Dermis microvascular lymphatic vessel endothelial cell (primary cell): ENCODE results near the gene STK32B. TPM values are rescaled to one million over a fixed set of nuclear protein-coding genes. Genes with fewer than 3 reads are reported as not detected.
A peak's percentile ranks its signal among the peaks of the same experiment; 100 is the strongest.

Experiments
- DNase-seq, 2 donors: peaks; one replicate each; pipeline versions ENCODE4 v3.0.0 to v3.0.0-alpha.2; 2010; ENCODE audit warnings: low read depth in 2 of 2
- total RNA-seq: library from RNA; depleted of rRNA; stranded (reverse); fragments of >200 nt; gene quantifications from 2 replicates; pipeline ENCODE4 v1.2.1, GENCODE V29; 2014

The STK32B gene
- total RNA-seq, 1 donor from 2014 or later = 23.1 TPM

DNA sequence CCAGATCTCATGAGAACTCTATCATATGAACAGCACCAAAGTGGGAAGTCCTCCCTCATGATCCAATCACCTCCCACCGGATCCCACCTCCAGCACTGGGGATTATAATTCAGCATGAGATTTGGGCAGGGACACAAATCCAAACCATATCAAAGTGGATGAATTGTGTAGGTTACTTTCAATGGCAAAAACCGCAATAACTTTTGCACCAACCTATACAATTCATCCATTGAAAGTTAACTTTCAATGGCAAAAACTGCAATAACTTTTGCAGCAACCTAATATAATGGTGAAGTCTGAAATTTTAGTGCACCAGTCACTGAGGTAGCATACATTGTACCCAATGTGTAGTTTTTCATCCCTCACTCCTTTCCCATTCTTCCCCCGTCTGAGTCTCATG is 16.6 kb downstream of the STK32B start:
- no peak for DNase-seq

DNA sequence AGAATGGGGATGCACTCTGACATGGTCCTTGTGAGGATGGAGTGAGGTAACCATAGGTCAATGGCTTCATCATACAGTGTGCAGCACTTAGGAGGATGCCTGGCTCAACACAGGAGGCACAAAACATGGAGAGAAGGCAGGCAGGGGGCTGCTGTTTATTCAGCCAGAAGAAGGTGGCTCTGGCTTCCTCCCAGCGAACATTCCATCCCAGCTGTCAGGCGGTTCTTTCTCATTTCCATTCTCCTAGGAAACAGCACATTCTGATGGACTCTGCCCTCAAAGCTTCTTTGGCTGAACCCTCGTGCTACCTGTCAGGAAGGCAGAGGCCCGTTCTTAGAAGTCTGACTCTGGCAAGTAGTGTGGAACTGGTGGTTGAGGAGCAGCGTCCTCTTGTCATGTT is 18.6 kb downstream of the STK32B start:
- peak in 1 of 2 donors; percentile 19 for DNase-seq

DNA sequence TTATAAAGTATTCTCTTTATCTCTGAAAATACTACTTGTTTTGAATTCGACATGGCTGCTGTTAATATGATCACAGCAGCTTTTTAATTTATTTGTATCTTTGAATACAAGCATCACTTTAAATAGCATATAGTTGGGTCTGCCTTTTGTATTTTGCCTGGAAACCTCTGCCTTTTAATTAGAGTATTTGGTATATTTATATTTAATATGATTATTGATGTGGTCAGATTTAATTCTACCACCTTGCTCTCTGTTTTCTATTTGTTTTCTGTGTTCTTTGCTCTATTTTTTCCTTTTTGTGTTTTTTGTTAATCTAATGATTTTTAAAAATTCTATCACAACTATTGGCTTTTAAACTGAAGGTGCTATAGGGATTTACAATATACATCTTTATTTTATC is 21.7 kb downstream of the STK32B start:
- DNase-seq = no peak

DNA sequence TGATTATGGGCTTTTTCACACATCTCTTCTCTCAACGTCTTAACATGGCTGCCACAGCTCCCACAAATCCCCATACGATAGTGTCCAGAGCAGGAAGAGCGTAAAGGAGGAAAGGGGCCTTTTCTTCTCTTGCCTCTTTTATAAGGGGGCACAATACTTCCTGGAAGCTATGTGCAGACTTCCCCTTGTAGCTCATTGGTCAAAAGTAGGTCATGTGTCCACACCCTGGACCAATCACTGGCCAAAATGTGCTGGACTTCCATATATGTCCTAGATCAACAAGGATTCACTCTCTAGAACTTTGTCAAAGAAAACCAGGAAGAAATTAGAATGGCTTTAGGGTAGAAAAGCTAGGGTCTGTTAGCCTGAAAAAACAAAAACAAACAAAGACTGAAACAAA is 26.7 kb downstream of the STK32B start:
- no peak for DNase-seq

DNA sequence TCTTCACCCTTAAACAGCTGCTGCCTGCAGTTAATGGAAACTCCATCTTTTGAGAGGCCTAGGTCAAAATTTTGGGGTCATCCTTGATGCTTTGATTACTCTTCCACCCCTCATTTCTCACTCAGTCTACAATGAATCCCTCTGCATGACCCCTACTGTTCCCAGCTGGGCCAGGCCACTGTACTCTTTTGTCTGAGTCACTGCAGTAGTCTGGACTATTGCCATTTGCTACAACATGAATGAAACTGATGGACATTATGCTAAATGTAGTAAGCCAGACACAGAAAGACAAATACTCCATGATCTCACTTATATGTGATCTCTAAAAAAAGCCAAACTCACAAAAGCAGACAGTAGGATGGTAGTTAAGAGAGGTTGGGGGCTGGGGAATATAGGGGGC is 28.3 kb downstream of the STK32B start:
- peak; percentile 80 to 88 for DNase-seq

DNA sequence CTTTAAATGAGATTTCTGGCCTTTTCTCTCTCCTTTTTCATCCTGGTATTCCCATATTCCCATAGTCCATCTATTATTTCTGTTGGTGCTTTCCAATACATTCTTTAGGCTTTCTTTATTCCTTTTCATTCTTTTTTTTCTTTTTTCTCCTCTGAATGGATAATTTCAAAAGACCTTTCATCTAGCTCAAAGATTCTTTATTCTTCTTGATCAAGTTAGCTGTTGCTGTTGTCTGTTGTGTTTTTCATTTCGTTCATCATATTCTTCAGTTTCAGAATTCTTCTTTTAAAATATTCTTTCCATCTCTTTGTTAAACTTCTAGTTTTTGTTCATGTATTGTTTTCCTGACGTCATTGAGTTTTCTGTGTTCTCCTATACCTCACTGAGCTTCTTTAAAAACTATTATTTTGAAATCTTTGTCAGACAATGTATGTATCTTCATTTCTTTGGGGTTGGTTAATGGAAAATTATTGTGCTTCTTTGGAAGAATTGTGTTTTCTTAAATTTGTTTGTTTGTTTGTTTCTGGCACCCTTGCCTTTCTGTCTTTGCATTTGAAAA is 30.2 kb downstream of the STK32B start:
- no peak for DNase-seq

DNA sequence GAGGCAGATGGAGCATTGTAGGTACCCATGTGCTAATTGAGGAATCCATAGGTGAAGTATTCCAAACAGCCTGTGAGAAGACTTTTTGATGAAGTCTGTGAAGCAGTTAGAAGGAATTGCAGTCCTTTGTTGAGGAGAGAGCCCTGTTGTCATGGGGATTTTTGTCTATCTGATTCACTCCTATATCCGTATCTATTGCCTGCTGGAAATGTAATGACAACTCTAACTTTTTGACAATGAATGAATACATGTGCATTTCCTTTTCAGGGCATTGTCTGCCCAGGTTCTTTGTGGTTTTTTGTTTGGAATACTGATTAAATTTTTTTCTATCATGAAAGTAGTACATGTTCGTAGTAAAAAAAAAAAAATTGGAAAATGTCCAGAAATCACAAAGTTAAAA is 31.1 kb downstream of the STK32B start:
- DNase-seq = peak; percentile 89 to 92

DNA sequence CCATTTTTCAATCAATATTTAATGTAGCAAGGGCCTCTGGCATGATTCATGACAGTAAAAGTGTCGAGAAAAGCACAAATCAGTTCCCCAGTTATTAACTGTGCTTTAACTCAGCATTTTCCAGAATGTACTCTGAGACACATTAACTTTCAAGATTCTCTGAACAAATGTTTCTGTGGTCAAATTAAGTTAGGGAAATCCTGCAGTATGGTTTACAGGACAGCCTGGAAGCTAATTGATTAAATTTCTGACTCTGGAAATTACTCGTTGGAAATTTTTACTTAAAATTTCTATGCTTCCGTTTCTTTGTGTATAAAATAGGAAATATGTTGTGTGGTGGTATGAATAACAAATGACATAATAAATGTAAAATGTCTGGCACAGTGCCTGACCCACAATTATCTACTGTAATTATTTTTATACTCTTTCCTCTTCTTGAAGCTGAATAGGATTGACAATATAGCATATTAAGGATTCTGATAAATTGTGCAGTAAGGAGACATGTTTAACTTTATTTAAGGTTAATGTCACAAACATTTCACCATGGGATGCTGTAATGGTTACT is 33.7 kb downstream of the STK32B start:
- peak; percentile 70 to 74 for DNase-seq

DNA sequence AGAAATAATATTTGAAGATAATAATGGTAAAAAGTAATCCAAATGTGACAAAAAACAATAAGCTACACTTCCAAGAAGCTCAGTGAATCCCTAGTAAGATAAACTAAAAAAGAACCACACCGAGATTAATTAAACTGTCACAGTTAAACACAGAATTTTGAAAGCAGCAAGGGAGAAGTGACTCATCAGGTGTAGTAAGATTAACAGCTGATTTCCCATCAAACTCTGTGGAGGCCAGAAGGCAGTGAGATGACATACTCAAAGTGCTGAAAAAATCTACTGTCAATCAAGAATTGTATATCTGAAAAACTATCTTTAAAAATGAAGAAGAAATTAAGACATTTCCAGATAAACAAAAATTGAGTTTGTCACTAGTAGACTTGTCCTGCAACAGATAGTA is 35.3 kb downstream of the STK32B start:
- DNase-seq = no peak

DNA sequence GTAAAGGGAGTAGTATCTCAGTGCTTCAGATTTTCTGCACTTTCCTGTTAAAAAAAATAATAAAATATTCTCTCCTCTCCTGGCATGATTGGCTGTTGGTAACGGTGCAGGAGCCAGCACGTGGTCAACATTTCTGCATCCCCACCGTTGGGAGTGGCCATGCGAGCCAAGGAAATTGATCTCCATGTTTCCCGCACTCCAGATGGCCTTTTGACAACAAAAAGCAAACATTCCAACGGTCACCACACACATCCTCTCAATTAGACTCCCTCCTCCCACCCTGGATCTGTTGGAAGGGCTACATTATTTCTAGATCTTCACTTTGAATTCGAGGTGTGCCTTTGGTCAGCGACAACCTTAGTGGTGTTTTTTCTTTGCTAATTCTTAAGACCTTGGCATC is 45.0 kb downstream of the STK32B start:
- no peak for DNase-seq

DNA sequence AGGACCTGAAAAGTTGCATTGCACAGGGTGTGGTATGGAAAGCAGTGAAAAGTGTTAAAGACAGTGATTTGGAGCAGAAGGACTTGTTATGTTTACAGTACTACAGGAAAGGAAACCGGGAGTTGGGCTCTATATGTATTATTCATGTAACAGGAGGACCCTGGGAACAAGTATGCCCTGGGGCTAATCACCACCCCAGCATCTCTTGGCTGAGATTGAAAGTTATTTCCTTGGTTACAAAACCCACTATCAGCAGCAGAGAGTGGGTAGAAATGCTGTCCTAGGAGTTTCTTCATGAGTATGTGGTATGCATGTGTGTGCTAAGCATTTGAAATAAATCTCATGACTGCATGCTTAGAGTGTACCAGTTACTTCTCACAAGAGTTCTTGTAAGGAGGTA is 46.9 kb downstream of the STK32B start:
- no peak for DNase-seq

DNA sequence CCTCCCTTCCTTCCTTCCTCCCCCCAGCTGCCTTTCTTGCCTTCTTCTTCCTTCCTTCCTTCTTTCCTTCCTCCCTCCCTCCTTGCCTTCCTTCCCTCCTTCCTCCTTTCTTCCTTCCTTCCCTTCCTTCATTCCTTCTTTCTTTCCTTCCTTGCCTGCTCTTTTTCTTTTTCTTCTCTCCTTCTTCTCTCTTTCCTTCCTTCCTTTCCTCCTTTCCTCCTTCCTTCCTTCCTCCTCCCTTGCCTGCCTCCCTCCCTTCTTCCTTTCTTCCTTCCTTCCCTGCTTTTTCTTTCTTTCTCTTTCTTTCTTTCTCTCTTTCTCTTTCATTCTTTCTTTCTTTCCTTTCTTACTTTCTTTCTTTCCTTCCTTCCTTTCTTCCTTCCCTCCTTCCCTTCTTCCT is 49.1 kb downstream of the STK32B start:
- no peak for DNase-seq

DNA sequence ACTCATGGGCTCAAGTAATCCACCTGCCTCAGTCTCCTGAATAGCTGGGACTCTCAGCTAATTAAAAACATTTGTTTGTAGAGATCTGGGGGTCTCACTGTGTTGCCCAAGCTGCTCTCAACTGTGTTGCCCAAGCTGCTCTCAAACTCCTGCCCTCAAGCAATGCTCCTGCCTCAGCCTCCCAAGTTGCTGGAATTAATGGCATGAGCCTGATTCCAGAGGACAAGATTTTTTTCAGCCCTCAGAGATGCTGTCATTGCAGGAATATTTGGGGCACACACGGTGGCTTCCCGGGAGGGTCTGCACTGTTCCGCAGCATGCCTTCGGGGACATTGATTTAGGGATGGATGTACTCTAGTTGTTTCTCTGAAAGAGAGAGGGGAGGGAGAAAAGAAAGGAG is 49.7 kb downstream of the STK32B start:
- DNase-seq = no peak

DNA sequence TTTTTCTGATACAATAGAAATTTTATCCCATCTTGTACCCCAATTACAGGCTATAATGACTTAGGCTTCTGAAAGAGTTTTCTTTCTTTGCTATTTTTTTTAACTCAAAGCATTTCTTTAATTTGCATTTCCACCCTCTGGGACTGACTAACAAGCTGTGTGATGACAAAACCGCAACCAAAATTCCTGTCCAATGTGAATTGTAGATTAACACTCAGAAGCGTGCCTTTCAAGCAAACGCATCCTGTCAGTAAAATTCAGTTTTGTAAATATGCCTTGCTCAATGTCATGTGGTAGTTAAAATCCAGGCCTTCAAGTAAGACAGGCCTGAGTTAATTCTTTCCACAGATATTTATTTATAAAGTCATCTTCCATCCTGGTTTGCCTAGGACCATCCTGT is 50.3 kb downstream of the STK32B start:
- no peak for DNase-seq

DNA sequence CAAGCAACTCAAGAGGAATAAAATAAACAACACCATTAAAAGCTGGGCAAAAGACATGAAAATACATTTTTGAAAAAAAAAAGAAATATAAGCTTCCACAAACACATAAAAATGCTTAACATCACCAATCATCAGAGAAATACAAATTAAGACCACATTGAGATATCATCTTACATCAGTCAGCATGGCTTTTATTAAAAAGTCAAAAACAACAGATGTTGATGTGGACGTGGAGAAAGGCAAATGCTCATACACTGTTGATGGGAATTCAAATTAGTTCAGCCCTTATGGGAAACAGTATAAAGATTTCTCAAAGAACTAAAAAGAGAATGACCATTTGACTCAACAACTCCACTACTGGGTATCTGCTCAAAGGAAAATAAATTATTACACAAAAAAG is 59.6 kb downstream of the STK32B start:
- no peak for DNase-seq

DNA sequence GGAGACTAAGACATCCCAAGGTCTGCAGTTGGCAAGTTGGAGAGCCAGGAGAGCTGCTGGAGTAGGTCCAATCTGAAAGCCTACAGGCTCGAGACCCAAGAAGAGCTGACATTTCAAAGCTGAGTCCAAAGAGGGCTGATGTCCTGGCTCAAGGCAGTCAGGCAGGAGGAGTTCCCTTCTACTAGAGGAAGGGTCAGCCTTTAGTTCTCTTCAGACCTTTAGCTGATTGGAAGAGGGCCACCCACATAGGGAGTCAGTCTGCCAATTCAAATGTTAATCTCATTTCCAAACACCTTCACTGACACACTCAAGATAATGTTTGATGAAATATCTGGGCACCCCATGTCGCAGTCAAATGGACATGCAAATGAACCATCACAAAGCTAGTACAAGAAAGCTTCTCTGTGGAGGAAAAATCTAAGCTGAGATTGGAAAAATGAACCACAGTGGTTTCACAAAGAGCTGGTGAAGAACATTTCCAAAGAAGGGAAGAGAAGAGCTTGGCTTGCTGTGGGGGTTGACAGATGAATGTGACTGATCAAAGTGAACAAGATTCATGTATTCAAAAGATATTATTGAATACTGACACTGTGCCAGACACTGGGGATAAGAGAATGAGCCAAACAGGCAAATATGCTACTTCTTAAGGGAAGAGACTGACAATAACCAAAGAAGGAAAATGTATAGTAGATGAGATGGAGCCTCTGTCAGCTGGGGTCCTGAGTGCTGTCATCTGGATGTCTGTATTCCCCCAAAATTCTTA is 61.2 kb downstream of the STK32B start:
- no peak for DNase-seq

DNA sequence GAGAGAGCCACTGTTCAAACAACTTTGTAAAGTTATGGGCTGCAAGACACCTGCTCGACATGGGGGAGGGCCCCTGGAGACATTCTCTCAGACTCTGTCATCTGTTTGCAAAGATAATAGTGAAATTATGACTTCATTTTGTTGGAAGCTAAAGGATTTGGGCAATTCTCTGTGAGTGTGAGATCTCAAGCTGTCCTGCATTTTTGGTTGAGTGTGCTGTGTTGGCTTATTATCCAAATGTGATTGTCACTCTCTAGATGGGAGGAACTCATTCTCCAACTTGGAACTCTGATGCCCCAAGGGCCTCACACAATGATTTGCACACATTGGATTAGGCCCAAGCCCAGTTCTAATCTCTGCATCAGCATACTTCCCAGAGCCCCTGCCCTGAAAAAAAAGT is 63.7 kb downstream of the STK32B start:
- DNase-seq = no peak

DNA sequence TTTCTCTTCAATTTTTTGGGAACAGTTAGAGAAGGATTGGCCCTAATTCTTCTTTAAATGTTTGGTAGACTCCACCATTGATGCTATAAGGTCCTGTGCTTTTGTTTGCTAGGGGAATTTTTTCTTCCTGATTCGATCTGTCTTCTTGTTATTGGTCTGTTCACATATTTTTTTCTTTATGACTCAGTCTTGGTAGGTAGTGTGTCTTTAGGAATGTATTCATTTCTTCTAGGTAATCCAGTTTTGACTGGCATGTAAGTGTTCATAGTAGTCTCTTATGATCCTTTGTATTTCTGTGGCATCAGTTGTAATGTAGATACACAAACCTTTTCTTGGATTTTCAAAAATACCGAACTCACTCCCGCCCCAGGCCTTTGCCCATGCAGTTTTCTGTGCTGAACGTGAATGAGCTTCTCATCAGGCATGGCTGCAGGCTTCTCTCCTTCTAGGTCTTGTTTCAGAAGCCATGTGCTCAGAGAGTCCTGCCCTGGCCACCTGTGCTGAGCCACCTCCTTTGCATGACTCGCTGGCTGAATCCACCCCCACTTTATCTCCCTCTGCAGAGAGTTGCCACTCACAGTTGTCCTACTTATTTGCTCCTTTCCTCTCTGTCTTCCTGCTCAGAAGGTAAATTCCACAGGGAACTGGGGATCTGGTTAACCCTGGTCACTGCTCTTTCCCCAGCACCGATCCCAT is 67.0 kb downstream of the STK32B start:
- DNase-seq = no peak

DNA sequence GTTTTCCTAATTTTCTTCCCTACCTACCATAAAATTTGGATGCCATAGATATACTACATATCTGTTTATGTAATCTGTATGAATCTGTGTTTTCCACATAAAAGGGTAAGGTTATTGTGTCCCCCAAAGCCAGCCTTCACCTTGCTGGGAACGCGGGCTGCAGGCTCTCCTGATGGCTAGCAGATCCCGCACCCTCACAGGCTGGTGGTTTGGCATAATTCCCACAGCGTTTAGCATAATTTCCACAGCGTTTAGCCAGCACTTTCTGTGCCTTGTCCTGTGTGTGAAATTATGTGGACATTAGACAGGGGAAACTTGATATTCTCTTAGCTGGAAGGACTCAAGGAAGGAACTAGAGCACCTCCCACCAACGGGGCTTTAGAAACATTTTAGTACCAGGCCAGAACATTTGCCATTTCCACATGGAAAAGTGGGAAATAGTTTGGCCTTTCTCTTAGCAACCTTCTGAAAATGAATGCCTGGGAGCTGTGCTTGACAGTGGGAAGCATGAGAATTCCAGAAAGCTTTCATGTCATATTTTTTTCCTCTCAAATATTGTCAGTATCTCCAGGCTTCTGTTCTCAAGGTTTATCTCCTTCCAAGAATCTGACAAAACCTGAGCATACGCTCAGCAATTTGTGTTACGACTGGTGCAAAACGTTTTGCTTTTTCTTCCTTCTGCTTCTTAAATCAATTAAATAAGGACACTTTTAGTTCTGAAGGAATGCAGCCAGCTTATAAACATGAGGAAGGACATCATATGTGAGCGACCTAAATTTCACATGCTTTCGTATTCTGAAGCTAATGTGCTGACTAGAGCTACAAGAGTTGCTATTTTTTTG is 67.9 kb downstream of the STK32B start:
- DNase-seq = peak in 1 of 2 donors; percentile 4

DNA sequence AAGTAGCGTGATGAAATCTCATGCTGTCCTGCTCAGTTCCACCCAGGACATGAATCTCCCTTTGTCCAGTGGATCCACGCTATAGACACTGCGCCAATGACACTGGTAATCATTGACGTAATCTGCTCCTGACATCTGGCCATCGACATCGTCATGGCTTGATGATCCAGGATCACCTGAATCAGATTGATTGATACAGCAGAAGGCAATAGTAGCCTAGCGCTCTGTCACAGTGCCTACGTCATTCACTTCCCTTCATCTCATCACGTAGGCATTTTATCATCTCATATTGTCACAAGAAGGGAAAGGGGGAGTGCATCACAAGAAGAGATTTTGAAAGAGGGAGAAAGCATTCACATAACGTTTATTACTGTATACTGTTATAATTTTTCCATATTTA is 68.8 kb downstream of the STK32B start:
- DNase-seq = no peak

DNA sequence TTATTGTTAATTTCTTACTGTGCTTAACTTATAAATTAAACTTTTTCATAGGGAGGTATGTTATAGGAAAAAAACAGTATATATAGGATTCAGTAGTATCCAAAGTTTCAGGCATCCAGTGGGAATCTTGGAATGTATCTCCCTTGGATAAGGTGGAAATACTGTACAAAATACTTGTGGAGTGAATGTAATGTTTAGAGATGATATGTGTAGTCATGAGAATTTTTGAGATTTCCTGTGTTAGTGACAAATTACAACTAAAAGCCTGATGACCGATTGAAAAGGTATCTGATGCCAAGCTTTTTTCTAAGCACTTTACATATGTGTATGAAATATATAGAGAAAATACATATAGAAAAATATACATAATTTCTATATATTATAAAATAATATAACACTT is 69.2 kb downstream of the STK32B start:
- no peak for DNase-seq

DNA sequence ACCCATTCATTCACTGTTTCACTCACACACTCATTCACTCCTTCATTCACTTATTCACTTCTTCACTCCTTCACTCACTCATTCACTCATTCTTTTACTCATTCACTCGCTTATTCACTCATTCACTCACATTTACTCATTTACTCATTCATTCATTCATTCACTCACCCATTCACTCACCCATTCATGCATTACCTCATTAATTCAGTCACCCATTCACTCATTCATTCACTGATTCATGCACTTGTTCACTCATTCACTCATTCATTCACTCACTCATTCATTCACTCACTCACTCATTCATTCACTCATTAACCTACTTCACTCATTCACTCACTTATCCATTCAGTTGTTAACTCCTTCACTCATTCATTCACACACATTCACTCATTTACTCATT is 70.8 kb downstream of the STK32B start:
- no peak for DNase-seq
